Naive B cell (primary cell): ENCODE results near the gene DOCK10. TPM values are rescaled to one million over a fixed set of nuclear protein-coding genes. Genes with fewer than 3 reads are reported as not detected.
"Not testable (repeated sequence)": the region's sequence is repeated elsewhere in the genome, so short reads cannot be mapped to it uniquely, and the experiment has no call there.

ENCODE experiments used
- ATAC-seq, 2 donors: fragments of 150-1000 bp; cut with Tn5 transposase; 2 replicates each; pipeline ENCODE4 v1.10.0; 2021; ENCODE audit warnings: low read depth in 2 of 2, mild to moderate bottlenecking in 2 of 2, moderate library complexity in 2 of 2
- DNase-seq: peaks from one replicate; pipeline ENCODE4 v3.0.0; 2022
- H3K27ac Mint-ChIP-seq, 6 donors: one replicate each; pipeline ENCODE4 v1.8.0; 2020 to 2022; ENCODE audit warnings: mild to moderate bottlenecking in 6 of 6, mixed read lengths in 6 of 6, moderate library complexity in 5 of 6, inconsistent platforms in 2 of 6
- H3K27me3 Mint-ChIP-seq, 3 donors: one replicate each; pipeline ENCODE4 v1.8.0; 2021 to 2022; ENCODE audit warnings: mixed read lengths in 3 of 3, mild to moderate bottlenecking in 1 of 3
- H3K36me3 Mint-ChIP-seq, 2 donors: one replicate each; pipeline ENCODE4 v1.8.0; 2020 to 2022; ENCODE audit warnings: mixed read lengths in 2 of 2, inconsistent platforms in 1 of 2, mild to moderate bottlenecking in 1 of 2
- H3K4me1 Mint-ChIP-seq, 3 donors: one replicate each; pipeline ENCODE4 v1.8.0; 2020 to 2022; ENCODE audit warnings: mixed read lengths in 3 of 3, inconsistent platforms in 1 of 3, mild to moderate bottlenecking in 1 of 3, moderate library complexity in 1 of 3
- H3K4me3 Mint-ChIP-seq, 8 donors: one replicate each; pipeline ENCODE4 v1.8.0; 2020 to 2022; ENCODE audit warnings: mild to moderate bottlenecking in 8 of 8, mixed read lengths in 8 of 8, moderate library complexity in 8 of 8, inconsistent platforms in 2 of 8
- H3K9me3 Mint-ChIP-seq, 7 donors: one replicate each; pipeline ENCODE4 v1.8.0; 2020 to 2022; ENCODE audit warnings: mixed read lengths in 7 of 7, mild to moderate bottlenecking in 5 of 7, inconsistent platforms in 2 of 7, moderate library complexity in 1 of 7
- polyA plus RNA-seq, 6 donors: library from polyadenylated mRNA; unstranded; fragments of 300-500 nt; fragmentation: Illumina TruSeq; gene quantifications; one replicate each; pipeline ENCODE4 v1.2.3, GENCODE V29; 2021; ENCODE audit warnings: low read depth in 6 of 6

The DOCK10 gene
- polyA plus RNA-seq, 6 donors from 2014 or later = 18.4 to 29.9 (median 21.6) TPM

GRCh38 chr2:224957540-224958461 is 84.5 kb downstream of the DOCK10 start:
- H3K4me3 Mint-ChIP-seq = peak overlapping the region; percentile 49 to 93 (median 72)
- DNase-seq = peak; percentile 61
- H3K9me3 Mint-ChIP-seq = peaks cover 0 to 7% (median 4%) of the 10 kb centered on the region in 7 donors
- ATAC-seq = peak; percentile 80 to 84
- no peaks in the 10 kb centered on the region for H3K36me3 Mint-ChIP-seq
- H3K4me1 Mint-ChIP-seq = peaks cover 59 to 74% (median 62%) of the 10 kb centered on the region in 3 donors
- H3K27ac Mint-ChIP-seq = peak overlapping the region; percentile 92 to 97 (median 96)
- H3K27me3 Mint-ChIP-seq = no peaks in the 10 kb centered on the region

- Mint-ChIP-seq H3K4me1 (peaks cover 67 to 79% (median 71%) of the 10 kb centered on the region in 3 donors), H3K27me3 (no peaks in the 10 kb centered on the region), H3K27ac (peak overlapping the region; percentile 21 to 97 (median 96)), H3K4me3 (peak overlapping the region in 6 of 8 donors; percentile 62 to 93 (median 78)), H3K36me3 (no peaks in the 10 kb centered on the region), H3K9me3 (peaks cover 0 to 7% (median 4%) of the 10 kb centered on the region in 7 donors)
- ATAC-seq = no peak
- DNase-seq = no peak
These were observed 85.6 kb downstream of the DOCK10 start for GRCh38 chr2:224956706-224957105.

- H3K27ac Mint-ChIP-seq = peak overlapping the region in 2 of 6 donors; percentile 7 to 28
- DNase-seq (no peak), ATAC-seq (no peak)
- H3K4me3 Mint-ChIP-seq = no peak overlapping the region
- H3K9me3 Mint-ChIP-seq = peaks cover 0 to 5% (median 0%) of the 10 kb centered on the region in 7 donors
- H3K4me1 Mint-ChIP-seq = peaks cover 72 to 82% (median 73%) of the 10 kb centered on the region in 3 donors
- H3K27me3 Mint-ChIP-seq = no peaks in the 10 kb centered on the region
- no peaks in the 10 kb centered on the region for H3K36me3 Mint-ChIP-seq
These were observed 87.3 kb downstream of the DOCK10 start for GRCh38 chr2:224954980-224955379.

GRCh38 chr2:224952936-224953657 is 89.2 kb downstream of the DOCK10 start:
- Mint-ChIP-seq H3K4me1 (peaks cover 61 to 79% (median 67%) of the 10 kb centered on the region in 3 donors), H3K4me3 (peak overlapping the region in 7 of 8 donors; percentile 41 to 84 (median 65)), H3K36me3 (no peaks in the 10 kb centered on the region), H3K27me3 (no peaks in the 10 kb centered on the region), H3K27ac (peak overlapping the region in 5 of 6 donors; percentile 12 to 80 (median 62)), H3K9me3 (peaks cover 0 to 5% (median 0%) of the 10 kb centered on the region in 7 donors)
- ATAC-seq = peak; percentile 89 to 90
- DNase-seq = peak; percentile 65

GRCh38 chr2:224951723-224952481 is 90.4 kb downstream of the DOCK10 start:
- Mint-ChIP-seq H3K9me3 (peaks cover 0 to 5% (median 0%) of the 10 kb centered on the region in 7 donors), H3K36me3 (no peaks in the 10 kb centered on the region)
- ATAC-seq = no peak

GRCh38 chr2:224948859-224949258 is 93.4 kb downstream of the DOCK10 start:
- peak overlapping the region; percentile 7 to 91 (median 48) for H3K27ac Mint-ChIP-seq
- H3K36me3 Mint-ChIP-seq = no peaks in the 10 kb centered on the region
- H3K4me1 Mint-ChIP-seq = peaks cover 71 to 81% (median 78%) of the 10 kb centered on the region in 3 donors
- peak overlapping the region in 4 of 8 donors; percentile 10 to 83 (median 54) for H3K4me3 Mint-ChIP-seq
- DNase-seq (no peak), ATAC-seq (peak in 1 of 2 donors; percentile 7)
- no peaks in the 10 kb centered on the region for H3K27me3 Mint-ChIP-seq
- H3K9me3 Mint-ChIP-seq = peaks cover 0 to 5% (median 0%) of the 10 kb centered on the region in 7 donors

More at GRCh38 chr2:224951723-224952481, 90.4 kb downstream of the DOCK10 start:
- no peak for DNase-seq
- H3K4me3 Mint-ChIP-seq = peak overlapping the region in 6 of 8 donors; percentile 2 to 73 (median 30)
- H3K27me3 Mint-ChIP-seq = no peaks in the 10 kb centered on the region
- peak overlapping the region; percentile 71 to 92 (median 78) for H3K27ac Mint-ChIP-seq
- H3K4me1 Mint-ChIP-seq = peaks cover 53 to 75% (median 67%) of the 10 kb centered on the region in 3 donors

GRCh38 chr2:224948005-224948404 is 94.3 kb downstream of the DOCK10 start:
- no peaks in the 10 kb centered on the region for H3K36me3 Mint-ChIP-seq
- H3K9me3 Mint-ChIP-seq = peaks cover 0 to 4% (median 0%) of the 10 kb centered on the region in 7 donors
- peak overlapping the region in 4 of 6 donors; percentile 6 to 91 (median 48) for H3K27ac Mint-ChIP-seq
- no peaks in the 10 kb centered on the region for H3K27me3 Mint-ChIP-seq
- DNase-seq (no peak), ATAC-seq (no peak)
- peaks cover 70 to 81% (median 71%) of the 10 kb centered on the region in 3 donors for H3K4me1 Mint-ChIP-seq
- H3K4me3 Mint-ChIP-seq = peak overlapping the region in 2 of 8 donors; percentile 16 to 83

- Mint-ChIP-seq H3K4me3 (peak overlapping the region in 6 of 8 donors; percentile 83 to 95 (median 89)), H3K27ac (peak overlapping the region in 5 of 6 donors; percentile 40 to 98 (median 91)), H3K27me3 (no peaks in the 10 kb centered on the region), H3K4me1 (peaks cover 67 to 80% (median 69%) of the 10 kb centered on the region in 3 donors), H3K9me3 (peaks cover 0 to 4% (median 0%) of the 10 kb centered on the region in 7 donors), H3K36me3 (no peaks in the 10 kb centered on the region)
- no peak for DNase-seq
- ATAC-seq = peak; percentile 10 to 18
These were observed 94.7 kb downstream of the DOCK10 start for GRCh38 chr2:224947566-224947965.

GRCh38 chr2:224946895-224947294 is 95.4 kb downstream of the DOCK10 start:
- Mint-ChIP-seq H3K36me3 (peaks cover 0 to 5% of the 10 kb centered on the region in 2 donors), H3K9me3 (peaks cover 0 to 5% (median 0%) of the 10 kb centered on the region in 7 donors), H3K27me3 (no peaks in the 10 kb centered on the region), H3K27ac (peak overlapping the region; percentile 84 to 98 (median 93)), H3K4me1 (peaks cover 68 to 81% (median 70%) of the 10 kb centered on the region in 3 donors), H3K4me3 (peak overlapping the region; percentile 83 to 96 (median 90))
- ATAC-seq (peak; percentile 92), DNase-seq (peak; percentile 63)

- no peak for DNase-seq
These were observed 97.3 kb downstream of the DOCK10 start for GRCh38 chr2:224944707-224945547.

GRCh38 chr2:224943601-224944041 is 98.6 kb downstream of the DOCK10 start:
- H3K9me3 Mint-ChIP-seq, DNase-seq: not testable (repeated sequence)

More at GRCh38 chr2:224944707-224945547, 97.3 kb downstream of the DOCK10 start:
- H3K27me3 Mint-ChIP-seq = no peaks in the 10 kb centered on the region
- H3K4me3 Mint-ChIP-seq = peak overlapping the region; percentile 78 to 94 (median 86)
- peaks cover 70 to 80% (median 70%) of the 10 kb centered on the region in 3 donors for H3K4me1 Mint-ChIP-seq
- peaks cover 0 to 6% of the 10 kb centered on the region in 2 donors for H3K36me3 Mint-ChIP-seq
- peak overlapping the region; percentile 39 to 94 (median 85) for H3K27ac Mint-ChIP-seq
- peaks cover 0 to 2% (median 0%) of the 10 kb centered on the region in 7 donors for H3K9me3 Mint-ChIP-seq
- no peak for ATAC-seq

More at GRCh38 chr2:224943601-224944041, 98.6 kb downstream of the DOCK10 start:
- H3K27me3 Mint-ChIP-seq, ATAC-seq, H3K36me3 Mint-ChIP-seq: not testable (repeated sequence)
- Mint-ChIP-seq H3K27ac (peak overlapping the region in 4 of 6 donors; percentile 44 to 86 (median 84)), H3K4me3 (peak overlapping the region; percentile 67 to 94 (median 82)), H3K4me1 (peaks cover 68 to 80% (median 71%) of the 10 kb centered on the region in 3 donors)
